Vagina (tissue), 2 donors: Measurements from ENCODE around the gene AMZ2. TPM values are rescaled to one million over a fixed set of nuclear protein-coding genes. Genes with fewer than 3 reads are reported as not detected.

Experiments
- DNase-seq, 2 donors: peaks; one replicate each; pipeline ENCODE4 v3.0.0-alpha.2; 2017; ENCODE audit errors: extremely low spot score in 2 of 2
- H3K27ac ChIP-seq: fragments of 200-600 bp; sonication (generic); one replicate; pipeline ENCODE4 v1.5.1; 2019
- H3K27me3 ChIP-seq: fragments of 200-600 bp; sonication (generic); one replicate; pipeline ENCODE4 v1.5.1; 2019
- H3K36me3 ChIP-seq, 2 donors: fragments of 200-600 bp; sonication (generic); one replicate each; pipeline ENCODE4 v1.5.1; 2017 to 2019
- H3K4me1 ChIP-seq: fragments of 200-600 bp; sonication (generic); one replicate; pipeline ENCODE4 v1.5.1; 2019
- H3K4me3 ChIP-seq, 2 donors: fragments of 200-600 bp; sonication (generic); 1 replicate in 1 of 2; 2 replicates in 1 of 2; pipeline ENCODE4 v1.5.1; 2016 to 2019
- H3K9me3 ChIP-seq: fragments of 200-600 bp; sonication (generic); one replicate; pipeline ENCODE4 v1.5.1; 2019
- CTCF ChIP-seq, 3 experiments: fragments of 450-650 bp in 2 of 3; fragments of 200-600 bp in 1 of 3; sonication (generic) in 1 of 3; IDR thresholded peaks; one replicate each; pipeline ENCODE4 v1.5.1; 2017 to 2019; ENCODE audit warnings: antibody characterized with exemption in 3 of 3, mild to moderate bottlenecking in 2 of 3, moderate library complexity in 2 of 3
- POLR2A ChIP-seq, 2 donors: fragments of 450-650 bp; IDR thresholded peaks; one replicate each; pipeline ENCODE4 v1.6.1; 2017; ENCODE audit warnings: antibody characterized with exemption in 2 of 2, mild to moderate bottlenecking in 2 of 2, moderate library complexity in 2 of 2
- POLR2AphosphoS5 ChIP-seq, 2 donors: sonication (generic); formaldehyde crosslinking; IDR thresholded peaks; one replicate each; pipeline ENCODE4 v1.9.0; 2017; ENCODE audit warnings: antibody characterized with exemption in 2 of 2, mild to moderate bottlenecking in 2 of 2, low read depth in 1 of 2; ENCODE audit not compliant: insufficient read depth in 1 of 2
- intact Hi-C: fragments of 100-400 bp; cut with DNase I; formaldehyde crosslinking; loops from one replicate; pipeline ENCODE4 v1.15.1; 2023
- total RNA-seq: library from RNA; depleted of rRNA; stranded (reverse); fragments of >200 nt; gene quantifications from one replicate; pipeline ENCODE4 v1.2.3, GENCODE V29; 2016

AMZ2 gene
- total RNA-seq, 1 donor from 2014 or later, result 39.8 TPM

GRCh38 chr17:68302066-68302564 lies 54.3 kb downstream of the AMZ2 start:
- TF ChIP-seq CTCF (IDR thresholded peaks at IDR 0.05) (no peak), POLR2A (IDR thresholded peaks at IDR 0.05) (no peak), POLR2AphosphoS5 (IDR thresholded peaks at IDR 0.05; ENCODE audit: insufficient read depth in 1 of 2, low read depth in 1 of 2) (no peak)
- Histone ChIP-seq H3K27me3 (no peaks in the 10 kb centered on the region), H3K4me1 (no peaks in the 10 kb centered on the region), H3K4me3 (no peak overlapping the region), H3K36me3 (no peaks in the 10 kb centered on the region), H3K27ac (no peak overlapping the region), H3K9me3 (no peaks in the 10 kb centered on the region)
- intact Hi-C loops, result no loop called here
- DNase-seq, result no peak

- Histone ChIP-seq H3K27ac (no peak overlapping the region), H3K27me3 (no peaks in the 10 kb centered on the region), H3K4me1 (no peaks in the 10 kb centered on the region), H3K9me3 (no peaks in the 10 kb centered on the region), H3K36me3 (no peaks in the 10 kb centered on the region), H3K4me3 (no peak overlapping the region)
- no peak for DNase-seq
- no peak for TF ChIP-seq CTCF (IDR thresholded peaks at IDR 0.05)
- TF ChIP-seq POLR2A (IDR thresholded peaks at IDR 0.05), result no peak
- TF ChIP-seq POLR2AphosphoS5 (IDR thresholded peaks at IDR 0.05; ENCODE audit: insufficient read depth in 1 of 2, low read depth in 1 of 2), result no peak
- intact Hi-C loops, result no loop called here
Observed at GRCh38 chr17:68302666-68303065, 54.8 kb downstream of the AMZ2 start.

GRCh38 chr17:68304706-68305105 lies 56.9 kb downstream of the AMZ2 start:
- DNase-seq, result no peak
- TF ChIP-seq POLR2AphosphoS5 (IDR thresholded peaks at IDR 0.05; ENCODE audit: insufficient read depth in 1 of 2, low read depth in 1 of 2) (no peak), CTCF (IDR thresholded peaks at IDR 0.05) (no peak), POLR2A (IDR thresholded peaks at IDR 0.05) (no peak)
- intact Hi-C loops, result no loop called here
- Histone ChIP-seq H3K4me3 (no peak overlapping the region), H3K4me1 (no peaks in the 10 kb centered on the region), H3K27me3 (no peaks in the 10 kb centered on the region), H3K36me3 (no peaks in the 10 kb centered on the region), H3K9me3 (no peaks in the 10 kb centered on the region), H3K27ac (no peak overlapping the region)

- no peaks in the 10 kb centered on the region for H3K36me3 ChIP-seq
- DNase-seq, result no peak
- intact Hi-C loops, result no loop called here
- H3K4me3 ChIP-seq, result no peak overlapping the region
- no peaks in the 10 kb centered on the region for H3K27me3 ChIP-seq
- no peak overlapping the region for H3K27ac ChIP-seq
- H3K4me1 ChIP-seq, result no peaks in the 10 kb centered on the region
- TF ChIP-seq POLR2A (IDR thresholded peaks at IDR 0.05), result no peak
- TF ChIP-seq CTCF (IDR thresholded peaks at IDR 0.05), result no peak
- TF ChIP-seq POLR2AphosphoS5 (IDR thresholded peaks at IDR 0.05; ENCODE audit: insufficient read depth in 1 of 2, low read depth in 1 of 2), result no peak
- H3K9me3 ChIP-seq, result no peaks in the 10 kb centered on the region
Observed at GRCh38 chr17:68305142-68305541, 57.3 kb downstream of the AMZ2 start.

Other genes starting within 250 kb of the AMZ2 start
- 29.7 TPM for gene KPNA2, start 212.3 kb upstream of the AMZ2 start, total RNA-seq
- 2.7 TPM for gene SLC16A6, start 43.1 kb downstream of the AMZ2 start, total RNA-seq
- gene ARSG, start 43.5 kb downstream of the AMZ2 start, total RNA-seq, result 8.1 TPM
- 37.3 TPM for gene WIPI1, start 209.5 kb downstream of the AMZ2 start, total RNA-seq